ENCODE results near the gene GYG1. TPM values are rescaled to one million over a fixed set of nuclear protein-coding genes. Genes with fewer than 3 reads are reported as not detected.

GYG1 gene
- total RNA-seq, 1 experiment from 2014 or later = 79.4 TPM

Other genes with a start within 250 kb of the GYG1 start
- not detected in 2 replicates for gene CPB1, start 163.7 kb upstream of the GYG1 start, total RNA-seq (2014; rRNA removed; shearing (Covaris generic))
- not detected in 2 replicates for gene CPA3, start 126.2 kb upstream of the GYG1 start, total RNA-seq (2014; rRNA removed; shearing (Covaris generic))
- 62.1 and 62.5 TPM in 2 replicates for gene HLTF, start 95.0 kb downstream of the GYG1 start, total RNA-seq (2014; rRNA removed; shearing (Covaris generic))
- 26.0 and 26.7 TPM in 2 replicates for gene HPS3, start 138.1 kb downstream of the GYG1 start, total RNA-seq (2014; rRNA removed; shearing (Covaris generic))
- not detected in 2 replicates for gene CP, start 230.3 kb downstream of the GYG1 start, total RNA-seq (2014; rRNA removed; shearing (Covaris generic))